Myocyte (in vitro differentiated cells): ENCODE results near the gene GSG1L. TPM values are rescaled to one million over a fixed set of nuclear protein-coding genes. Genes with fewer than 3 reads are reported as not detected.
"Not testable (repeated sequence)": the region's sequence is repeated elsewhere in the genome, so short reads cannot be mapped to it uniquely, and the experiment has no call there.

Experiments
- DNase-seq: peaks from one replicate; pipeline ENCODE4 v3.0.0-alpha.2; 2012; ENCODE audit warnings: low read depth
- total RNA-seq: library from RNA; depleted of rRNA; stranded (reverse); fragments of >200 nt; gene quantifications from 2 replicates; pipeline ENCODE4 v1.2.3, GENCODE V29; 2014

GSG1L gene
- total RNA-seq, 1 donor from 2014 or later, result not detected

DNA sequence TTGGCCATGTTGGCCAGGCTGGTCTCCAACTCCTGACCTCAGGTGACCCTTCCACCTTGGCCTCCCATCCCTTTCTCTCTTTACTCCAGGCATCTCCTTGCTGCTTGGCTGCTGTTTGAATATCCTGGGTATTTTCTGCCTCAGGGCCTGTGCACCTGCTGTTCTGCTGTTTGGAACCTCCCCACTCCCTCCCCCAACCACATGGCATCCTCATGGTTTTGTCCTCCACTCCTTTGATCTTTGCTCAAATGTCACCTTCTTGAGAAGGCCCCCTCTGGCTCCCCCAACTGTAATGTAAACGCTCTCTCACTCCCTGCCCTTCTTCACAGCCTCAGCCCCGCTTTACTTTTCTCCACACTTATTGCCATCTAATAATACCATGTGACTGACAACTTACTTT lies 152.0 kb downstream of the GSG1L start:
- no peak for DNase-seq

GRCh38 chr16:27907457-27907972 lies 156.0 kb downstream of the GSG1L start:
- no peak for DNase-seq

- DNase-seq, result no peak
Observed at GRCh38 chr16:27906883-27907282, 156.6 kb downstream of the GSG1L start.

DNA sequence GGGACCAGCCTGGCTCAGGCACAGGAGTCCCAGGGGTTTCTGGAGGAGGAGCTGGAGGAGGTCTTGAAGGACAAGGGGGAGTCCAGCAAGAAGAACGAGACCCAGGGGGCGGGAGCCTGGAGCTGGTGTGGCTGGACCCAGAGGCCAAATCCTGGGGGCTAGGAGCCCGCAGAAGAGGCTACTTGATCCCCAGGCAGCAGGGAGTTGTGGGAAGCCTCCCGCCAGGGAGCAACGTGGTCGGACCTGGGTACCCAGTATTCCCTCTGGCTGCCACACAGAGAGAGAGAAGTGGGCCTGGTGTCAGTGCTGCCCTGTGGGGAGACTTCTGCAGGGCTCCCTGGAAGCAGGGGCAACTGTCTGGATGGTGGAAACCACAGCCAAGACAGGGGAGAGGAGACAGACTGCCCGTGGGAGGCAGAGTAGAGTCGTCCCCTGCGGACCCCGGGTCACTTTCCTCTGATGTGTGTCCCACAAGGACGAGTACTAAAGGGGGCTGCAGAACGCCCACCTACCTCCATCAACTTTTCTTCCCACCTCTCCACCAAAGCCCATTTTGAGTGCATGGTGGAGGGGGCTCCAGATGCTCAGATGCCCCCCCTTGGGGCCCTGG lies 160.4 kb downstream of the GSG1L start:
- DNase-seq, result no peak

GRCh38 chr16:27902551-27902950 lies 161.0 kb downstream of the GSG1L start:
- no peak for DNase-seq

DNA sequence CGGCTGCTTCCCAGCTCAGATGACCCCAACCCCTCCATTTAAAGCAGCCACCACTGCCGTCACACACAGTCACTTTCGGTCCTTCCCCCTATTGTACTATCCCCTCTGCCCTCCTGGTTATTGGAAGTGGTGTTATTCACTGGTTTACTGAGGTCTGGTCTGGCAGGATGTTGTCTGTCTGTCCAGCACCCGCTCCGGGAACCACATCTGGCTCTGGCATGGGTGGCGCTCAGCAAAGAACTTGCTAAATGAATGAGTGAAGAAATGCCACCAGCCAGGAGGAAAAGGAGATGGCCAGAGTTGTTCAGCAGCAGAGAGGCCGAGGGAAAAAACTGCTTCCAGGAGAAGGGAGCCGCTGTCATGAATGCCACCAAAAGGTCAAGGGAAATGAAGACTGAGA lies 161.6 kb downstream of the GSG1L start:
- no peak for DNase-seq

- no peak for DNase-seq
Observed at GRCh38 chr16:27899736-27900135, 163.8 kb downstream of the GSG1L start.

- no peak for DNase-seq
Observed at GRCh38 chr16:27894386-27894785, 169.1 kb downstream of the GSG1L start.

DNA sequence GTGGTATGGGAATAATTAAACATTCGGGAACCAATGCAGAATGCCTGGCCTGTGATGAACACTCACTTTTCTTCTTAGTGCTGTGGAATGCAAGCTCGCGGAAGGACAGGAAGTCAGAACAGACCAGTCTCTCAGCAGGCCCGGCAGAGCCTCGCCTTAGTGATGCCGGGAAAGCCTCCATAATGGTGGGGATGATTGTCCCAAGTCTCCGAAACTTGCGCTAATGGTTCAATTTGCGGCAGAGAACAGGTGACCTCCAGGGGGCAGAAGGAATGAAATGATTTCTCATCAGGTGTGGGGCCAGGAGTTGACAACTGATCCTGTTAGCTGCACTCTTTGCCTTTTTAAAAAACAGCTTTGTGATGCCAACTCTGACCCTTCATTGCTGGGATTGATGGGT lies 170.6 kb downstream of the GSG1L start:
- DNase-seq, result no peak

DNA sequence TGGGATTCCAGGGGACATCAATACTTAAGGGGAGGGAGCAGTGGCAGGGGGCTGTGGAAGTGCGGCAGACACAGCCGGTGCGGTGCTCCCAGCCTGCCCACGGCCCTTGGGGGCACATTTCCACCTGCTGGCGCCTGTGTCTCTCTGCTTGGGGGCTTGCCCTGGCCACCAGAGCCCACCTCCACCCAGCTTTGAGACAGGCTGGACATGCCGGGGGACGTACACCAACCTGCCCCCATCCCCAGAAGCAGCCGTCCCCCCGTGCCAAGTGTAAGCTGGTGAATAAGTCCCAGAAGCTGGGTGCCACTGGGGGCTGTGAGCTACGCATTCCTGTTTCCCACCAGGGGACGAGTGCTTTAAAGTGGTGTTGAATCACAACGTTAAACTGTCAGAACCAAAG lies 172.6 kb downstream of the GSG1L start:
- no peak for DNase-seq

DNA sequence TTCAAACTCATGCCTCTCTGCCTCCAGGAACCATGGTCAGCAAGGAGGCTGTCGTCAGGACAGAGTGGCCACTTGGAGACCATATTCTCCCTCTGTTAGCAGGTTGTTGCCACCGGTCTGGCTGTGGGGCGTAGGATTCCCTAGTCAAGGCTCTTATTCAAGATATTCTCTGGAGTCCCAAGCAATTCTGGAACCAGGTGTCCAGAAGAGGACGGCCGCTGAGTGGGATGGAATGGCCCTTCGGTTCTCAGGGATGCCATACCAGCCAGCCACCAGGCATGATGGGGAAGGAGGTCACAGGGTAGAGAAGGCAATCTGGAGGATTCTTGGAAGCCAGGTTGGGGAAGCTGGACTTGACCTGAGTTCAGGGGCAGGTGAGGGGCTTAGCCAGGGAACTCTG lies 173.5 kb downstream of the GSG1L start:
- no peak for DNase-seq

- no peak for DNase-seq
Observed at GRCh38 chr16:27883576-27883975, 179.9 kb downstream of the GSG1L start.

GRCh38 chr16:27880287-27880686 lies 183.2 kb downstream of the GSG1L start:
- DNase-seq, result no peak

DNA sequence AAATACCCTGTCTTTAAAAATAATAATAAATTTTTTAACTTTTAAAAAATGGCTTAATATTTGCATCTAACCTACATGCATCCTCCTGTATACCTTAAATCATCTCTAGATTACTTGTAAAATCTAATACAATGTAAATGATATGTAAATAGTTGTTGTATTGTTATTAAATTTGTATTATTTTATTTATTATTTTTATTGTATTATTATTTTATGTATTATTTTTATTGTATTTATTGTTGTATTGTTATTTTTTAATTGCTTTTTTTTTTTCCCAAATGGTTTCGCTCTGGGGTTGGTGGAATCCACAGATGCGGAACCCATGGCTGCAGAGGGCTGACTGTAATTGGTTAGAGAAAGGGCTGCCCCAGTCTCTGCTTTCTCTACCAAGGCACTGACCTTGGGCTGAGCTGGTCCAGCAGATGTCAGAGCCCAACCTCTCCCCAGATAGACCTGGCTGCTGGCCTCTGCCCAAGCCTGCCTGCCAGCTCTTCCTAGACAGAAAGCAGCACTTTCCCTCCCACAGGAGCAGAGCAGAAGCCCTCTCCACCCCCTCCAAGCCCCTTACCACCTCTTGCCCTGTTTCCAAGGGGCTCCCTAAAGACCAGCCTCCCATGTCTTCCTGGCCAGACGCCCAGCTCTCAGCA lies 183.8 kb downstream of the GSG1L start:
- no peak for DNase-seq

GRCh38 chr16:27872627-27873026 lies 190.9 kb downstream of the GSG1L start:
- DNase-seq, result not testable (repeated sequence)

DNA sequence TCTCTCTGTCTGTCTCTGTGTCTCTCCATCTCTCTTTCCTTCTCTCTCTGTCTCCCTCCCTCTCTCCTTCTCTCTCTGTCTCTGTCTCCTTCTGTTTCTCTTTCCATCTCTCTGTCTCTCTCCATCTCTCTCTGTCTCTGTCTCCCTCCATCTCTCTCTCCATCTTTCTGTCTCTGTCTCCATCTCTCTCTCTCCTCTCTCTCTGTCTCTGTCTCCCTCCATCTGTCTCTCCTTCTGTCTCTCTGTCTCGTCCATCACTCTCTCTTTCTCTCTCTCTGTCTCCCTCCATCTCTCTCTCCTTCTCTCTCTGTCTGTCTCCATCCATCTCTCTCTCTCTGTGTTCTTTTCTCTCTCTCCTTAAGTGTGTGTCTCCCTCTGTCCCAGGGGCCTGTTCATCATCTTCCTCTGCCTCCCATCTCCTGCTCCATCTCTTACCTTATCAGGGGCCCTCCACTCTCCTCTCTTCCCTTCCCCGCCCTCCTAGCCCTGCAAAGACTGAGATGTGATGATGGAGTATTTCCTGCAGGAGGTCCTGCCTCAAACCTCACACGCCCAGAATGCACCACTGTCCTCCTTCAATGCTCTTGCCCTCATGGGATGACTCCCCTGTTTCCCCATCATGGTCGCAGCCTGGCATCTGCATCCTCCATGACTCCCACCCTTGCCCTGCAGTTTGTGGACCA lies 193.3 kb downstream of the GSG1L start:
- DNase-seq, result no peak

- no peak for DNase-seq
Observed at GRCh38 chr16:27869411-27869810, 194.1 kb downstream of the GSG1L start.

DNA sequence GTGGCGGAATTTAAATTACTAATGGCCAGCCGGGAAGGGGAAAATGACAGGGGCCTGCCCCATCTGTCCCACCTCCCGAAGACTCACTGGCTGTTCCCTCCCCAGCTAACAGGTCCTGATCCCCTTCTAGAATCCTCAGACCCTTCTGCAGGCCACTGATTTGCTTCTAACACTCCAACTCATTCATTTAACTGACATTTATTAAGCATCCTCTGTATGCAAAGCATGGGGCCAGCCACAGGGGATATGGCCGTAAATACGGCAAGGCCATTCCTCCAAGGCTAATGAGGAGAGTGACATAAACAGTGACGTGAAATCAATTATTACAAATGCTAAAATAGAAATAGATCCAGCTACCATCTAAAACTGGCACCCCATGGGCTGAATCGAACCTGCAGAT lies 195.3 kb downstream of the GSG1L start:
- no peak for DNase-seq

DNA sequence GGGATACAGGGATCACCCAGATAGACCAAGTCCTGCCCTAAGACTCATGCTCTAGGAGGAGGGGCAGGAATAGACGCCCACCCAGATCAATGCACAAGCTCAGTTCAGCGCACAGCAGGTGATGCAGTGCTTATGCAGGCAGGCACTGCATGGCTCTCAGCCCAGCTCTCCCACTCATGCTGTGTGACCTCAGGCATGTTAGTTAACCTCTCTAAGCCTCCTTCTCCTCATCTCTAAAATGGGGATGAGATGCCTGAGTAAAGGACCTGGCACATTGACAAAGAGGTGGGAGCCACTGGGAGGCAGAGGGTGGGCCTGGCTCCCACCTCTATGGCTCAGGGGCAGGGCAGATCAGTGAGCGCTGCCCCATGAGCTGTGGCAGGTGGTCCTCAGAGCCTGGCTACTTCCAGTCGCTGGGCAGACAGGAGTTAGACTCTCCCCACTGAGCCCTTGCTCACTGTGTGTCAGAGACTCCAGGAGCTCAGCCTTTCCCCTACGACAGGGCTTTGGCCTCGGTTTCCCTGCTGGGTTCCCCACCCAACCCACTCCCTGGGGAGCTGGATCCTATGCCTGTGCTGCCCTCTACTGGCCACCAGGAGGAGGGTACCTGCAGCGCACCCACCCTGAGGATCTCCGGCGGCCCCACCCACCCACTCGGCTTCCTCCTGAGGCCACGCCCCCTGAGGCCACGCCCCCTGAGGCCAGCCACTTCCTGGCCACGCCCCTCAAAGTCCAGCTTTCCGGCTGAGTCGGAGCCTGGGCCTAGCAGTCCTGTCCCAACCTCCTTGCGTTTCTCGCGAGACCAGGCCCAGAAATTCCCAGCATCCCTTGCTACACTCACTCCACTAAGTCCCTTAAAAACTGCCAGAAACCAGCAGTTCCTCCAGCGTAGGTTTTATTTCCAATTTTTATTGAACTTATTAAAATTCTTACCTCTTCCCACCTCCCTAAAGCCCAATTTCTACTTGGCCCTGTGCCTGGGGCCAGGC lies 196.1 kb downstream of the GSG1L start:
- peak; percentile 6 for DNase-seq

GRCh38 chr16:27863377-27863776 lies 200.1 kb downstream of the GSG1L start:
- no peak for DNase-seq

GRCh38 chr16:27862953-27863352 lies 200.6 kb downstream of the GSG1L start:
- no peak for DNase-seq
